HG03196 (cell line): ENCODE data around the gene TNFRSF17.
"Not testable (repeated sequence)": the region's sequence is repeated elsewhere in the genome, so short reads cannot be mapped to it uniquely, and the experiment has no call there.

ENCODE experiments used
- ATAC-seq: cut with Tn5 transposase; IDR thresholded peaks from one replicate; pipeline ENCODE4 v1.9.1; 2021; ENCODE audit not compliant: unreplicated experiment

Gene TNFRSF17

GRCh38 chr16:11968577-11968976 lies 3.6 kb downstream of the TNFRSF17 start:
- no peak for ATAC-seq

DNA sequence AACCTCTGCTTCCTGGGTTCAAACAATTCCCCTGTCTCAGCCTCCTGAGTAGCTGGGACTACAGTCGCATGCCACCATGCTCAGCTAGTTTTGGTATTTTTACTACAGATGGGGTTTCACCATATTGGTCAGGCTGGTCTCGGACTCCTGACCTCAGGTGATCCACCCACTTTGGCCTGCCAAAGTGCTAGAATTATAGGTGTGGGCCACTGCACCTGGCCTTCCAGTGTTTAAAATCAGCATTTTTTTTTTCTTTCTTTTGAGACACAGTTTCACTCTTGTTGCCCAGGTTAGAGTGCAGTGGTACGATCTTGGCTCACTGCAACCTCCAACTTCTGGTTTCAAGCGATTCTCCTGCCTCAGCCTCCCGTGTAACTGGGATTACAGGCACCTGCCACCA lies 5.3 kb downstream of the TNFRSF17 start:
- ATAC-seq: not testable (repeated sequence)

- ATAC-seq: no peak
Observed at GRCh38 chr16:11972128-11972527, 7.1 kb downstream of the TNFRSF17 start.

DNA sequence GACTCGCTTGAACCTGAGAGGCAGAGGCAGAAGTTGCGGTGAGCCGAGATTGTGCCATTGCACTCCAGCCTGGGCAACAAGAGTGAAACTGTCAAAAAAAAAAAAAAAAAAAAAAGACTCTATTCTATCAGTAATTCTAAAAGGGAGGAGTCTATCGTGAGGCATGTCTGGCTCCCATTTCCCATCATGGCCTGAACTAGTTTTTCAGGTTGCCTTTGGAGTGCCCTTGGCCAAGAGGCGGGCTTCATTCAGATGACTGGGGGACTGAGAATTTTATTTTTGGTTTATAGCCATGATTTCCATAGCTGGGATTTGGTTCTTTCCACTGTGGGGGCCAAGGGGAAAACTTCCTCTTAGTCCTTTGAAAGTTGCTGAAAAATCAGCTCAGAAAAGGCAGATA lies 8.1 kb downstream of the TNFRSF17 start:
- no peak for ATAC-seq

DNA sequence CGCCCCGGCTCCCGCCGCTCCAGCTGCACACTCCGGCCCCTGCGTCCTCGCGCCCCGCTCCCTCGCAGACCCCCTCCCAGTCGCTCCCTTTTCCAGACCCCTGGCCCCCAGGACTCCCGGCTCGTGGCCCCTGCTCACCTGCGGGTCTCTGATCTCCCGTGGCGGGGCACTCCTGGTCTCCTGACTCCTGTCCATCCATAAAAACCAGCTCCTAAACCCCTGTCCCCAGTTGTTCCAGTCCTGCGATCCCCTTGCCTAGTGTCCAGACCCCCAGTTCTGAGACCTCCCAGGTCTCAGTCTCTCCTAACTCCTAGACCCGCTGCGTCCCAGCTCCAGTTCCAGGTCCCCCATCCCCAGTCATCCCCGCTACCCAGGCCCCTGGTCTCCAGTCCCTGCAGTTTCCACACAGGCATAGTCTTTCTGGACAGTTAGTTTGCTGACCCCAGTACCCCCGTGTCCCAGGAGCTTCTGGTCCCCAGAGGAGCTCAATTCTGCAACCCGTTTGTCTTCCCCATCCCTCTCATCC lies 11.9 kb downstream of the TNFRSF17 start:
- peak; percentile 11 for ATAC-seq

DNA sequence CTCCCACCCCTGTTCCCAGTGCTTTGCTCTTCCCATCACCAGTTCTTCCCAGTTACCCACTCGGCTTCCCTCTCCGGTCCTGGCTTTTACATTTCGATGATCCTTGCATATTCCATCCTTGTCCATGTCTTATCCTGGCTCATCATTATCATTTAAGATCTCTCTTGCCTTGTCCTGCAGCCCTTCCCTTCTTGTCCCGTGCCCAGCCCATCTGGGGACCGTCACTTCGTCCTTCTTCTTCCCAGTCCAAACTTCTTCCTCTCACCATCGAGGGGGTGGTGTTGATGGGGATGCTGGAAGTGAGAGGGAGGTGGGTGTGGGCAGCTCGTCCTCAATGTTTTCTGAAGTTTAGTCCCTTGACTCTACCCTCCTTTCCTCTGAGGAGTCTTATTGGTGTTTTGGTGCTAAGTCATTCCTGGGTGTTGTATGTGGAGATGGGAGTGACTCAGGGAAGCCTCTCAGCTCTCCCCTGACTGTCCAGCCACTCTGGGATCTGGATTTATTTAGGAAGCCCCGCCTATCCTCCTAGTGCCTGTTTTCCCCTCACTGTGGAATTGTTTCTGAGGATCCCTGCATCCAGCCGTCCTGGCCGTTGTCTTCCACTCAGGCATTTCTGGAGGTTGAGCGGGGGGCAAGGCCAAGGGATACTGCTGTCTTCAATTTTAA lies 12.5 kb downstream of the TNFRSF17 start:
- no peak for ATAC-seq

DNA sequence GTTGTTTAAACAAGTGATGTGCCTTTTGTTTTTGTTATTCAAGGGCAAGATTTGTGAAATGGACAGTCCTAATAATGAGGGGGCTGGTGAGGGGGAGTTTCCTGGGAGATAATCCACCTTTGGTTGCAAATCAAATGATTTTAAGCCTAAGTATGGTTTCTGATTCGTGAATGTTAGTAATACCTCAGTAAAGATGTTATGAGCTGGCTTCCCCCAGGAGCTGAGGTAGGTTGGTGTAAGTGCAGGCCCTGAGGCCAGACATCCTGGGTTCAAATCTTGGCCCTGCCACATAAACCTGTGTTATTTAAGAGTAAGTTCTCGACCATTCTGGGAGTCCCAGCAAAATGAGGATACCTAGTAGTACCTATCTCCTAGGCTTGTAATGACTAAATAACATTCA lies 13.1 kb downstream of the TNFRSF17 start:
- ATAC-seq: no peak

- ATAC-seq: no peak
Observed at GRCh38 chr16:11979013-11979672, 14.1 kb downstream of the TNFRSF17 start.

GRCh38 chr16:11980136-11980844 lies 15.3 kb downstream of the TNFRSF17 start:
- ATAC-seq: peak; percentile 38

GRCh38 chr16:11985250-11985649 lies 20.2 kb downstream of the TNFRSF17 start:
- no peak for ATAC-seq

DNA sequence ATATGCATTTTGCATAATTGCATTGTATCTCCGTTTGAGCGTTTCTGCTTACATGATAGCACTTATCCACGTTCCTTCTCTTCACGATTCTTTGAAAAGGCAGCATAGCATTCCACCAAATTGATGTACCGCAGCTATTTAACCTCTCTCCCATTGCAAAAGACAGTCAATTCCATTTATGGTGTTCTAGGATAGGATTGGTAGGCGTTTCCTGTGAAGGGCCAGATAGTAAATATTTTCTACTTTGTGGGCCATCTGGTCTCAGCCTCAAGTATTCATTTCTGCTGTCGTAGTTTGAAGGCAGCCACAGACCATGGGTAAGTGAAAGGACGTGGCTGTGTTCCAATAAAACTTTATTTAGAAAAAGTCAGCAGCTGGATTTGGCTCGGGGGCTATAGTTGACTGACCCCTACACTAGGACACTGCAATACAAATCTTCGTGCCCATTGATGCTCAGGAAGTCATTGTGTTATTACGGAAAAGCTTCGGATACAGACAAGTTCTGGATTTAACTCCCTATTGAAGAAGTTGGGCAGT lies 21.6 kb downstream of the TNFRSF17 start:
- no peak for ATAC-seq

GRCh38 chr16:11988258-11988978 lies 23.4 kb downstream of the TNFRSF17 start:
- no peak for ATAC-seq

DNA sequence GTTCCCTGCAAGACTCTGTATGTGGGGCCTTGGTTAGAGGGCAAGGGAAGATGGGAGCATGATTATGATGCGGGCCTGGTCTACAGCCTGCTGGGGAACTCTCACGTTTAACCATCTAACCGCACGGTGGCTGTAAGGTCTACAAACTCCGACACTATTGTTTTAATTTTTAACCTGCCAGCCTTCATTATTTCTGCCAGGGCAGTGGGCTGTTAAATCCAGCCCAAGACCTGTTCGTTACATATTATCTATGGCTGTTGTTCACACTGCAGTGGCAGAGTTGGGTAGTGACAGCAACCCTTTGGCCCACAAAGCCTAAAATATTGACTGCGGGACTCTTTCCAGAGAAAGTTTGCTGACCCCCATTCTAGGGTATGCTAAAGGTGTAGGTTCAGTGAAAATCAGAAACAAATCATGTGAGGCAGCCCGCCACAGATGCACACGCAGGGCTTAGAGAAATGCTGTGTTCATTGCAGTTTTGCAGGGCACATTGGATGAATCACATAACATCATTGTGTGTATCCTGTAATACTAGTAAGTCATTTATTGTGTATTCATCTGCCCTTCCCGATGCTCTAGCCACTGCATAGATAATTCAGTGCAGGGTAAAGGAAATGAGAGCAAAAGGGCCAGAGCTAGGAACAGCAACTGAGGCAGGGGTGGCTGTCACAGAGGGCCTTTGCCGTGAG lies 25.8 kb downstream of the TNFRSF17 start:
- ATAC-seq: peak; percentile 48

GRCh38 chr16:11992008-11992584 lies 27.1 kb downstream of the TNFRSF17 start:
- ATAC-seq: no peak

DNA sequence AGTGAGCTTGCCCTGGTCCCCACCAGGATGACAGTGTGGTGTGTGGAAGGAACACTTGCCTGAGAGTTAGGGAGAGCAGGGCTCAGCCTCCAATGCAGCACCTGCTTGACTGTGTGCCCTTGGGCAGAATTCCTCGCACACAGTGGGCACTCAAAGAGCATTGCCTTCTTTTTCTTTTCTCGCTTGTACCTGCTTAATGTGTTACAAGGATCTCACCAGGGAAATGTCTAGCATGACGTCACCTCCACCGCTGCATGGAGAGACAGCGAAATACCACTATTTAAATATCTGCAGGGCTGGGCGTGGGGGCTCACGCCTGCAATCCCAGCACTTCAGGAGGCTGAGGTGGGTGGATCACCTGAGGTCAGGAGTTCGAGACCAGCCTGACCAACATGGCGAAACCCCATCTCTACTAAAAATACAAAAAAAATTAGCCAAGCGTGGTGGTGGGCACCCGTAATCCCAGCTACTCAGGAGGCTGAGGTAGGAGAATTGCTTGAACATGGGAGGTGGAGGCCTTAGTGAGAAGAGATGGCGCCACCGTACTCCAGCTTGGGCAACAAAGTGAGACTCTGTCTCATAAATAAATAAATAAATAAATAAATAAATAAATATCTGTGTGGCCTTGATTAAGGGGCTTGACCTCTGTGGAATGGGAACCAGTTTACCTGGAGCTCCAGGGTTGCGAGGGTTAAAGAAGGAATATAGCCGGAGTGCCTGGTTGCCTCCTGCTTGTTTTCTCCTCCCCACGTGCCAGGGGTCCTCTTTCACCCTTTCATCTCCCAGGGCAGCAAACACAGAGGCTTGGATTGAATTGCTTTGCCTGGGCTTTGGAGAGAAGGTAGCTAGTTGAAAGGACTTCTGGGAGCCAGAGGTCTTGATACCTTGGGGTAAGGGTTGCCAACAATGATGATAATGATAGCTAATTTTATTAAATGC lies 27.8 kb downstream of the TNFRSF17 start:
- ATAC-seq: no peak

- ATAC-seq: no peak
Observed at GRCh38 chr16:11994143-11995119, 29.4 kb downstream of the TNFRSF17 start.

DNA sequence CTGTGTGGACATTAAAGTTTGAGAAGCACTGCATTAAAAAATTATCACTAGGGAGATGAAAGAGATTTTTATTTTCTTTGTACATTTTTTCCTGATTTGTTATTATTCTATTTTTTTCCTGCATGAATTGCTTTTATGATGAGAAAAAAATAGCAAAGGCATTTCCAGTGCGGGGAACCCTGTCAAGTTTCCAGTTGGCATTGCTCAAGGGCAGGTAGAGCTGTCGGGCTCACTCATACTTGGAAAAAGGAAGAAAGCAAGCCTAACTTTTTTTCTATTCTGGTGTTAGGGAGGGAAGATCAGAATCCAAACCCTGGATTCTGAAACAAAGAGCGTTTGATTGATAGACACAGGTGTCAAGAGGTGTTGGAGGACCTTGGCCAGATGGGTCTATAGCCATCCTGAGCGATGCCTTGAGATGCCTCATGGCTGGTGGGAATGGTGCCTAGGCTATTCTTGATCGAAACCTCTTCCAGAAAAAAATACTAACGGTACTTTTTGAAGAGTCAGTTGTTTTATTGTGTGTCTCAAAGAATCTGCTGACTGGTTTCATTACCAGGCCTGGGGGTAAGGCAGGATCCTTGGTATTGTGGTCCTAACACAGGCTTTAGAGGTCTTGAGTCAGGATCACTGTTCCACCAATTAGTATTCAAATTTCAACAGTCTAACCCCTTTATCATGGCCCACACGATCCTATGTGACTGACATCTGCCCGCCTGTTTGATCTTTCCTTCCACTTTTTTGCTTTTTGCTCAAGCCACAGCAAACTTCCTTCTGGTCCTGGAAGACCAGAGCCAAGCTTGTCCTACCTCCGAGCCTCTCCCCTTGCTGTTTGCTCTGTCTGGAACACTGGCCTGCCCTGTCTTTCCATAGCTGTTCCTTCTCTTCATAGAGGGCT lies 31.7 kb downstream of the TNFRSF17 start:
- ATAC-seq: no peak
